Loucy (cell line): ENCODE results near the gene SIMC1.
"Not testable (repeated sequence)": the region's sequence is repeated elsewhere in the genome, so short reads cannot be mapped to it uniquely, and the experiment has no call there.

Source experiments
- H2AFZ ChIP-seq: fragments of 200-600 bp; sonication (generic); 2 replicates; pipeline ENCODE4 v1.6.0; 2016; ENCODE audit warnings: antibody characterized with exemption, mild to moderate bottlenecking, low read length, moderate library complexity
- H3F3A ChIP-seq: fragments of 200-600 bp; 2 replicates; pipeline ENCODE4 v1.6.0; 2016; ENCODE audit warnings: antibody characterized with exemption, low read depth, mild to moderate bottlenecking
- H3K27me3 ChIP-seq: fragments of 200-600 bp; sonication (generic); 2 replicates; pipeline ENCODE4 v1.6.1; 2014; ENCODE audit warnings: low read length, mild to moderate bottlenecking; ENCODE audit not compliant: insufficient read depth, poor library complexity, severe bottlenecking
- H3K36me3 ChIP-seq: fragments of 200-600 bp; sonication (generic); 2 replicates; pipeline ENCODE4 v1.6.1; 2016; ENCODE audit warnings: low read length; ENCODE audit not compliant: insufficient read depth
- H3K4me1 ChIP-seq: fragments of 200-600 bp; sonication (generic); 2 replicates; pipeline ENCODE4 v1.5.1; 2014; ENCODE audit warnings: low read length, mild to moderate bottlenecking; ENCODE audit not compliant: insufficient read depth, poor library complexity, severe bottlenecking
- H3K4me2 ChIP-seq: fragments of 200-600 bp; sonication (generic); 2 replicates; pipeline ENCODE4 v1.6.0; 2014; ENCODE audit warnings: antibody characterized with exemption, low read length, low read depth, mild to moderate bottlenecking; ENCODE audit not compliant: poor library complexity, severe bottlenecking
- H3K4me3 ChIP-seq: fragments of 200-600 bp; sonication (generic); 2 replicates; pipeline ENCODE4 v1.5.1; 2014; ENCODE audit warnings: low read length, mild to moderate bottlenecking, mixed read lengths; ENCODE audit not compliant: poor library complexity, severe bottlenecking
- H3K79me2 ChIP-seq: fragments of 200-600 bp; sonication (generic); 2 replicates; pipeline ENCODE4 v1.6.1; 2014; ENCODE audit warnings: low read length; ENCODE audit not compliant: insufficient read depth
- H3K9ac ChIP-seq: fragments of 200-600 bp; sonication (generic); 2 replicates; pipeline ENCODE4 v1.6.0; 2014; ENCODE audit warnings: mild to moderate bottlenecking, low read depth, low read length, moderate library complexity; ENCODE audit not compliant: poor library complexity, severe bottlenecking
- H3K9me2 ChIP-seq: fragments of 200-600 bp; sonication (generic); replicated peaks from 2 replicates; pipeline ENCODE4 v1.6.1; 2016; ENCODE audit warnings: low read depth, low read length, mixed read lengths
- H3K9me3 ChIP-seq: fragments of 200-600 bp; sonication (generic); 2 replicates; pipeline ENCODE4 v1.6.1; 2014; ENCODE audit warnings: mild to moderate bottlenecking, antibody characterized with exemption, low read length, low read depth; ENCODE audit not compliant: insufficient read depth
- H4K20me1 ChIP-seq: fragments of 200-600 bp; sonication (generic); 2 replicates; pipeline ENCODE4 v1.6.0; 2014; ENCODE audit warnings: antibody characterized with exemption, low read length, mild to moderate bottlenecking; ENCODE audit not compliant: insufficient read depth, poor library complexity, severe bottlenecking
- EZH2phosphoT487 ChIP-seq: fragments of 200-600 bp; IDR thresholded peaks from 2 replicates; pipeline ENCODE4 v1.6.1; 2018; ENCODE audit warnings: antibody characterized with exemption, mild to moderate bottlenecking, moderate library complexity, borderline replicate concordance
- TF ChIP-seq, protein P1 (sequence below): fragments of 200-600 bp; sonication (generic); conservative IDR thresholded peaks from 2 replicates; pipeline ENCODE4 v1.5.1; 2014; ENCODE audit warnings: mild to moderate bottlenecking, antibody characterized with exemption, low read length

The SIMC1 gene

DNA sequence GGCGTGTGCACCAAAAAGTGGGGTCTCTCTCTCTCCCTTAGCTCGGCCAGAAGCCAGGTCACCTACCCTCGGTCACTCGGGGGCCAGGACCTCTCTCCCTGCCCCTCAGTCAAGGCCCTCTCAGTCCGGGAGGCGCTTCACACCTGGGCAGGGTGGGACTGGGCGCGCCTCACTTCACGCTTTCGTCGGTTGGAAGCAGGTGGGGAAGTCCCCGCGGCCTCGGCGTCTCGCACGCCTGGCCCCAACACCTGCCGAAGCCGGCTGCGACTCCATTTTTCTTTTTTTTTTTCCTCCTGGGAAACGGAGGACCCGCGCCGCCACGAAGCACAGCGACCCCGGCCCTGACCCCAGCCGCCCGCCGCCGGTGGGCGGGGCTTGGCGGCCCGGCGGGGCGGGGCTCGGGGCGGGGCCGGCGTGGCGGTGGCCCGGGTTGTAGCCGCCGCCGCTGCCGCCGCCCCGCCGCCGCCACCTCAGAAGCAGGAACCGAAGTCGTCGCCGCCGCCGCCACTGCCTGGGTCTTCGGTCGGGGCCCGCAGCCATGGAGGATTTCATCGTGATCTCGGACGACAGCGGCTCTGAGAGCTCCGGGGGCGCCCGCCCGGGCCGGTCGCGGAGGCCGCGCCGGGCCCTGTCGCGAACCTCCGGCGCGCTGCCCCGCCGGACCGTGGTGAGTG, at the start of gene SIMC1:
TSS of gene SIMC1 (plus strand) at position 454 of the 674 bp plus-strand sequence. CDS start at position 539, 85 bp downstream.
- H3K9ac ChIP-seq, H3F3A ChIP-seq, H3K27me3 ChIP-seq, H3K36me3 ChIP-seq, H4K20me1 ChIP-seq, H3K4me2 ChIP-seq, H3K9me3 ChIP-seq, H3K79me2 ChIP-seq, H2AFZ ChIP-seq, H3K4me1 ChIP-seq, H3K4me3 ChIP-seq, H3K9me2 ChIP-seq: not testable (repeated sequence)

DNA sequence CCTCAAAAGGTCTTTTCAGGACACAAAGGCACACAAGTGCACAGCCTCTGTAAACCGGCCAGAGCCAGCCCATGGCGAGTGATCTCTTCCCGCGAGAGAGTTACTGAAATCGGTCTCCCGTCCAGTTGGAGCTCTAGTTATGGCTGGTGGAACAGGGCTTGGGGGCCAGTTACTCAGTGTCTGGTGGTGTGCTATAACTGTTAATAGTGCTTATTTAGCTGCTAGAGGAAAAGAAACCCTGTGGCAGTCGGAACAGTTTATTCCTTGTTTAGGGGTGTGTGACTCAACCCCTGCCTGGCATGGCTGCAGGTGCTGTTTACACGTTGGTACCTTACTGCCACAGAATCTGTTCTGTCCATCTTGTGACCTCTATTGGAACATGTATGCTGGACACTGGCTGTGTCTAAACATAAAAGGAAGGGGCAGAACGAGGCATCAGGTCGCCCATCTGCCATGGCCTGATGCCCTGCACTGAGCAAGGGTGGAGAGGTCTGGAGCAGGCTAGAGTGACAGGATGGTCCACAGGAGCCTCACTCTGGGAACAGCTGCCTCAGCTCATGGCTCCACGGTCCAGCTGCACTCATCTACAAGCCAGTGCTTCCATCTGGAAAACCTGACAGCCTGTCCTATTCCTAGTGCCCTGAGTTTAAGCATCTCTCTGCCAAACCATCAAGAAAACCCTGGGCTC, 49.6 kb upstream of the SIMC1 start:
- H3K79me2 ChIP-seq: no peaks in the 10 kb centered on the region
- no peak overlapping the region for H2AFZ ChIP-seq
- H3K9ac ChIP-seq: no peak overlapping the region
- H3K4me1 ChIP-seq: no peaks in the 10 kb centered on the region
- no peaks in the 10 kb centered on the region for H3K27me3 ChIP-seq
- no peaks in the 10 kb centered on the region for H3K9me3 ChIP-seq
- TF ChIP-seq EZH2phosphoT487: no peak
- TF ChIP-seq, protein P1, sequence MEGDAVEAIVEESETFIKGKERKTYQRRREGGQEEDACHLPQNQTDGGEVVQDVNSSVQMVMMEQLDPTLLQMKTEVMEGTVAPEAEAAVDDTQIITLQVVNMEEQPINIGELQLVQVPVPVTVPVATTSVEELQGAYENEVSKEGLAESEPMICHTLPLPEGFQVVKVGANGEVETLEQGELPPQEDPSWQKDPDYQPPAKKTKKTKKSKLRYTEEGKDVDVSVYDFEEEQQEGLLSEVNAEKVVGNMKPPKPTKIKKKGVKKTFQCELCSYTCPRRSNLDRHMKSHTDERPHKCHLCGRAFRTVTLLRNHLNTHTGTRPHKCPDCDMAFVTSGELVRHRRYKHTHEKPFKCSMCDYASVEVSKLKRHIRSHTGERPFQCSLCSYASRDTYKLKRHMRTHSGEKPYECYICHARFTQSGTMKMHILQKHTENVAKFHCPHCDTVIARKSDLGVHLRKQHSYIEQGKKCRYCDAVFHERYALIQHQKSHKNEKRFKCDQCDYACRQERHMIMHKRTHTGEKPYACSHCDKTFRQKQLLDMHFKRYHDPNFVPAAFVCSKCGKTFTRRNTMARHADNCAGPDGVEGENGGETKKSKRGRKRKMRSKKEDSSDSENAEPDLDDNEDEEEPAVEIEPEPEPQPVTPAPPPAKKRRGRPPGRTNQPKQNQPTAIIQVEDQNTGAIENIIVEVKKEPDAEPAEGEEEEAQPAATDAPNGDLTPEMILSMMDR: no peak
- no peaks in the 10 kb centered on the region for H3K36me3 ChIP-seq
- H3K9me2 ChIP-seq: no peaks in the 10 kb centered on the region
- H4K20me1 ChIP-seq: no peaks in the 10 kb centered on the region
- H3F3A ChIP-seq: no peaks in the 10 kb centered on the region
- no peak overlapping the region for H3K4me3 ChIP-seq
- H3K4me2 ChIP-seq: no peak overlapping the region

DNA sequence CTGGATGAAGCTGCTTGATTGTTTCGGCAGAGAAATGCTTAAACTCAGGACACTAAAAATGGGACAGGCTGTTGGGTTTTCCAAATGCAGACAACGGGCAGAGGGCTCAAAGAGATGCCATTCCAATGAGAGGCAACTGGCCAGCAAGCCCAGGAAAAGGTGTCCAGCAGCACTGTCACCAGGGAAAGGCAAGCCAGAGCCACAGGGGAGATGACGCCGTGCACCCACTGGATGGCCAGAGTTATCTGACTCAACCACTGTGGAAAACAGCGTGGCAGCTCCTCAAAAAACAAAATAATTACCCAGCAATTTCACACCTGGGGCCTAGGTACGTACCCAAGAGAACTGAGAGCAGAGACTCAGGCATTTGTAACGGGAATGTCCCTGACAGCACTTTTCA, 48.4 kb upstream of the SIMC1 start:
- no peaks in the 10 kb centered on the region for H3K9me2 ChIP-seq
- no peaks in the 10 kb centered on the region for H3K27me3 ChIP-seq
- TF ChIP-seq, protein P1: no peak
- no peak for TF ChIP-seq EZH2phosphoT487

More for the DNA sequence above, 48.4 kb upstream of the SIMC1 start:
- H3K4me1 ChIP-seq: no peaks in the 10 kb centered on the region
- no peaks in the 10 kb centered on the region for H3K79me2 ChIP-seq
- H4K20me1 ChIP-seq: no peaks in the 10 kb centered on the region
- H3K36me3 ChIP-seq: no peaks in the 10 kb centered on the region
- H2AFZ ChIP-seq: no peak overlapping the region
- H3K9ac ChIP-seq: no peak overlapping the region
- no peak overlapping the region for H3K4me2 ChIP-seq
- no peaks in the 10 kb centered on the region for H3K9me3 ChIP-seq
- H3F3A ChIP-seq: no peaks in the 10 kb centered on the region
- H3K4me3 ChIP-seq: no peak overlapping the region
